Measurements from ENCODE around the gene FAM98B.

GRCh38 chr15:38460543-38460942, 6.6 kb downstream of the FAM98B start:
- TF ChIP-seq CTCF (IDR thresholded peaks at IDR 0.05) (no peak), POLR2A (IDR thresholded peaks at IDR 0.05) (no peak)

Measured in body of pancreas (tissue), 4 donors.